KMS-11 (cell line): ENCODE results near the gene HSDL1.

ENCODE experiments used
- H2AFZ ChIP-seq: fragments of 200-600 bp; sonication (generic); 2 replicates; pipeline ENCODE4 v1.6.1; 2016; ENCODE audit warnings: antibody characterized with exemption, mixed run types, low read depth
- H3K27ac ChIP-seq: fragments of 200-600 bp; sonication (generic); 2 replicates; pipeline ENCODE4 v1.6.1; 2016; ENCODE audit warnings: mild to moderate bottlenecking, mixed run types
- H3K27me3 ChIP-seq: fragments of 200-600 bp; sonication (generic); 2 replicates; pipeline ENCODE4 v1.6.1; 2017; ENCODE audit warnings: mild to moderate bottlenecking, low read depth, mixed run types, moderate library complexity; ENCODE audit not compliant: insufficient read depth
- H3K36me3 ChIP-seq: fragments of 200-600 bp; sonication (generic); 2 replicates; pipeline ENCODE4 v1.6.1; 2017; ENCODE audit warnings: mild to moderate bottlenecking, mixed run types; ENCODE audit not compliant: insufficient read depth
- H3K4me1 ChIP-seq: fragments of 200-600 bp; sonication (generic); 2 replicates; pipeline ENCODE4 v1.6.1; 2016; ENCODE audit warnings: mild to moderate bottlenecking, low read depth, mixed run types; ENCODE audit not compliant: poor library complexity, severe bottlenecking
- H3K4me2 ChIP-seq: fragments of 200-600 bp; sonication (generic); 2 replicates; pipeline ENCODE4 v1.7.0; 2016; ENCODE audit warnings: mild to moderate bottlenecking, mixed run types
- H3K4me3 ChIP-seq: fragments of 200-600 bp; sonication (generic); IDR thresholded peaks from 2 replicates; pipeline ENCODE4 v1.6.1; 2017; ENCODE audit warnings: low read depth, low read length, mixed read lengths; ENCODE audit not compliant: insufficient read depth
- H3K79me2 ChIP-seq: fragments of 200-600 bp; sonication (generic); 2 replicates; pipeline ENCODE4 v1.6.1; 2016; ENCODE audit warnings: low read depth, mixed run types; ENCODE audit not compliant: insufficient read depth
- H3K9ac ChIP-seq: fragments of 200-600 bp; sonication (generic); 2 replicates; pipeline ENCODE4 v1.6.1; 2016; ENCODE audit warnings: mild to moderate bottlenecking, mixed run types
- H4K20me1 ChIP-seq: fragments of 200-600 bp; sonication (generic); 2 replicates; pipeline ENCODE4 v1.6.1; 2016; ENCODE audit warnings: mild to moderate bottlenecking, mixed run types; ENCODE audit not compliant: insufficient read depth
- CTCF ChIP-seq: fragments of 200-600 bp; sonication (generic); conservative IDR thresholded peaks from 2 replicates; pipeline ENCODE4 v1.6.1; 2017; ENCODE audit warnings: low read depth, mild to moderate bottlenecking, antibody characterized with exemption, low read length, moderate library complexity, mixed read lengths

HSDL1 gene

GRCh38 chr16:84109598-84110335 lies 35.2 kb downstream of the HSDL1 start:
- TF ChIP-seq CTCF: no peak
- Histone ChIP-seq H3K27me3 (no peaks in the 10 kb centered on the region), H3K79me2 (peaks cover 98% of the 10 kb centered on the region), H3K4me3 (no peak overlapping the region), H3K27ac (peak overlapping the region; percentile 70), H3K9ac (no peak overlapping the region; the same call in 1 of the 2 replicates), H2AFZ (no peak overlapping the region), H3K4me2 (peak overlapping the region; percentile 94), H4K20me1 (no peaks in the 10 kb centered on the region), H3K4me1 (peaks cover 62% of the 10 kb centered on the region), H3K36me3 (no peaks in the 10 kb centered on the region)

GRCh38 chr16:84107921-84108320 lies 37.1 kb downstream of the HSDL1 start:
- no peak overlapping the region for H3K4me2 ChIP-seq
- H3K9ac ChIP-seq: no peak overlapping the region
- H4K20me1 ChIP-seq: no peaks in the 10 kb centered on the region; the same call in 1 of the 2 replicates
- peaks cover 51% of the 10 kb centered on the region for H3K4me1 ChIP-seq
- H3K27ac ChIP-seq: no peak overlapping the region
- peaks cover 96% of the 10 kb centered on the region for H3K79me2 ChIP-seq
- no peak for TF ChIP-seq CTCF
- H3K4me3 ChIP-seq: no peak overlapping the region
- no peak overlapping the region for H2AFZ ChIP-seq
- no peaks in the 10 kb centered on the region for H3K27me3 ChIP-seq
- H3K36me3 ChIP-seq: no peaks in the 10 kb centered on the region

- Histone ChIP-seq H4K20me1 (peaks cover 4% of the 10 kb centered on the region; the same call in 1 of the 2 replicates), H3K79me2 (peaks cover 85% of the 10 kb centered on the region), H2AFZ (no peak overlapping the region), H3K4me2 (no peak overlapping the region), H3K4me1 (peaks cover 51% of the 10 kb centered on the region), H3K4me3 (no peak overlapping the region), H3K27me3 (no peaks in the 10 kb centered on the region), H3K36me3 (no peaks in the 10 kb centered on the region), H3K27ac (no peak overlapping the region), H3K9ac (no peak overlapping the region)
- TF ChIP-seq CTCF: no peak
Measured at GRCh38 chr16:84105948-84106740, 38.8 kb downstream of the HSDL1 start.

- Histone ChIP-seq H2AFZ (no peak overlapping the region), H4K20me1 (peaks cover 4% of the 10 kb centered on the region; the same call in 1 of the 2 replicates), H3K9ac (no peak overlapping the region), H3K27me3 (no peaks in the 10 kb centered on the region), H3K27ac (no peak overlapping the region), H3K79me2 (peaks cover 82% of the 10 kb centered on the region), H3K4me2 (no peak overlapping the region), H3K4me3 (no peak overlapping the region), H3K36me3 (no peaks in the 10 kb centered on the region), H3K4me1 (peaks cover 51% of the 10 kb centered on the region)
- no peak for TF ChIP-seq CTCF
Measured at GRCh38 chr16:84105301-84105815, 39.6 kb downstream of the HSDL1 start.
